Left ventricle myocardium inferior (tissue), 1 donor: ENCODE measurements around the gene HOXC5. TPM values are rescaled to one million over a fixed set of nuclear protein-coding genes. Genes with fewer than 3 reads are reported as not detected.
"Not testable (repeated sequence)": the region's sequence is repeated elsewhere in the genome, so short reads cannot be mapped to it uniquely, and the experiment has no call there.

Experiments
- DNase-seq: peaks from one replicate; pipeline ENCODE4 v3.0.0-alpha.2; 2020
- H3K27ac ChIP-seq: fragments of 200-600 bp; replicated peaks from 2 replicates; pipeline ENCODE4 v1.8.0; 2021
- H3K27me3 ChIP-seq: fragments of 200-600 bp; 2 replicates; pipeline ENCODE4 v1.8.0; 2021; ENCODE audit warnings: low read depth
- H3K36me3 ChIP-seq: fragments of 200-600 bp; 2 replicates; pipeline ENCODE4 v1.8.0; 2021
- H3K4me1 ChIP-seq: fragments of 200-600 bp; 2 replicates; pipeline ENCODE4 v1.8.0; 2021
- H3K4me3 ChIP-seq: fragments of 200-600 bp; 2 replicates; pipeline ENCODE4 v1.8.0; 2021; ENCODE audit warnings: mild to moderate bottlenecking, moderate library complexity
- H3K9me3 ChIP-seq: fragments of 200-600 bp; replicated peaks from 2 replicates; pipeline ENCODE4 v1.8.0; 2021
- CTCF ChIP-seq: fragments of 200-600 bp; IDR thresholded peaks from 2 replicates; pipeline ENCODE4 v1.8.0; 2021; ENCODE audit warnings: antibody characterized with exemption, mild to moderate bottlenecking, borderline replicate concordance
- intact Hi-C: fragments of 100-400 bp; cut with micrococcal nuclease; formaldehyde crosslinking; loops from one replicate; pipeline ENCODE4 v1.11.0; 2022
- total RNA-seq: library from RNA; stranded (reverse); fragmentation: NEBNext Ultra II Directional; extraction: Animal tissue kit (Norgen Biotek cat#: 25700); gene quantifications from one replicate; pipeline ENCODE4 v1.2.1, GENCODE V29; 2021
- donor health status: DM: no; HTN: yes; CAD: no; lungs with severe emphysema.

The HOXC5 gene
- total RNA-seq, 1 donor from 2014 or later = not detected

GRCh38 chr12:54039417-54040147 is 6.7 kb downstream of the HOXC5 start:
- H3K36me3 ChIP-seq = no peaks in the 10 kb centered on the region
- H3K4me3 ChIP-seq = no peak overlapping the region
- TF ChIP-seq CTCF = no peak
- no peak overlapping the region for H3K27ac ChIP-seq
- peaks cover 99% of the 10 kb centered on the region for H3K27me3 ChIP-seq
- peaks cover under 1% of the 10 kb centered on the region for H3K4me1 ChIP-seq
- DNase-seq = no peak
- H3K9me3 ChIP-seq = no peaks in the 10 kb centered on the region
- intact Hi-C loops = no loop called here

- no peak for DNase-seq
- Histone ChIP-seq H3K36me3 (no peaks in the 10 kb centered on the region), H3K9me3 (no peaks in the 10 kb centered on the region), H3K27ac (no peak overlapping the region), H3K4me1 (no peaks in the 10 kb centered on the region), H3K4me3 (no peak overlapping the region), H3K27me3 (peaks cover 99% of the 10 kb centered on the region)
- intact Hi-C loops = no loop called here
- TF ChIP-seq CTCF = no peak
Measured at GRCh38 chr12:54040148-54040494, 7.3 kb downstream of the HOXC5 start.

GRCh38 chr12:54040648-54041047 is 7.8 kb downstream of the HOXC5 start:
- DNase-seq = no peak
- no peak for TF ChIP-seq CTCF
- Histone ChIP-seq H3K9me3 (no peaks in the 10 kb centered on the region), H3K4me1 (no peaks in the 10 kb centered on the region), H3K27ac (no peak overlapping the region), H3K4me3 (no peak overlapping the region), H3K27me3 (peaks cover 99% of the 10 kb centered on the region), H3K36me3 (no peaks in the 10 kb centered on the region)
- intact Hi-C loops = no loop called here

GRCh38 chr12:54041097-54041690 is 8.3 kb downstream of the HOXC5 start:
- no peaks in the 10 kb centered on the region for H3K4me1 ChIP-seq
- no peak for TF ChIP-seq CTCF
- H3K4me3 ChIP-seq = no peak overlapping the region
- no peak for DNase-seq
- H3K9me3 ChIP-seq = no peaks in the 10 kb centered on the region
- no peaks in the 10 kb centered on the region for H3K36me3 ChIP-seq
- H3K27ac ChIP-seq = no peak overlapping the region
- H3K27me3 ChIP-seq = peaks cover 99% of the 10 kb centered on the region
- intact Hi-C loops = no loop called here

- H3K9me3 ChIP-seq, DNase-seq, intact Hi-C loops, H3K4me3 ChIP-seq, H3K27ac ChIP-seq, H3K4me1 ChIP-seq, H3K36me3 ChIP-seq: not testable (repeated sequence)
- H3K27me3 ChIP-seq = peaks cover 99% of the 10 kb centered on the region
Measured at GRCh38 chr12:54042033-54042432, 9.2 kb downstream of the HOXC5 start.

GRCh38 chr12:54042970-54043853 is 10.4 kb downstream of the HOXC5 start:
- no peak for TF ChIP-seq CTCF
- DNase-seq = no peak
- Histone ChIP-seq H3K9me3 (no peaks in the 10 kb centered on the region), H3K36me3 (no peaks in the 10 kb centered on the region), H3K4me1 (peaks cover 11% of the 10 kb centered on the region), H3K27ac (no peak overlapping the region), H3K27me3 (peaks cover 99% of the 10 kb centered on the region), H3K4me3 (no peak overlapping the region)
- intact Hi-C loops = no loop called here
